ENCODE results near the gene EFCAB14.
"Not testable (repeated sequence)": the region's sequence is repeated elsewhere in the genome, so short reads cannot be mapped to it uniquely, and the experiment has no call there.

The EFCAB14 gene

DNA sequence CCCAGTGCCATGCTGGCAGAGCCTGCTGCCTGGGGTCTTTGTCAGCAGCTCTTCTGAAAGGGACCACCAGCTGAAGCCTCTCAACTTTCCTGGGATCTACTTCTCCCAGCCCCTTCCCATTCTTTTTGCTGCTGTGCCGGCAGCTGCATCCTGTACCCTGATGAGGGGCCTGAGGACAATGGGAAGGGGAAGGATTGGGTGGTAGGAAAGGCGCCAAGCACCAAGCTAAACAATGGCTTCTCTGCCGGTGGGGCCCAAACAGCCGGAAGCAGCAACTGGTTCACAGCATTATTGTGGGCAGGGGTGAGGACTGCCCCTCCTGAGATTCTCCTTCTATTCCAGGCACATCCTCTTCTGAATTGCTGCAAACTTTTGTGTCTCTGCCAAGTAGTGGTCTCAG is 5.0 kb upstream of the EFCAB14 start:
- DNase-seq (ENCODE audit: low read depth in 2 of 2), result no peak

DNA sequence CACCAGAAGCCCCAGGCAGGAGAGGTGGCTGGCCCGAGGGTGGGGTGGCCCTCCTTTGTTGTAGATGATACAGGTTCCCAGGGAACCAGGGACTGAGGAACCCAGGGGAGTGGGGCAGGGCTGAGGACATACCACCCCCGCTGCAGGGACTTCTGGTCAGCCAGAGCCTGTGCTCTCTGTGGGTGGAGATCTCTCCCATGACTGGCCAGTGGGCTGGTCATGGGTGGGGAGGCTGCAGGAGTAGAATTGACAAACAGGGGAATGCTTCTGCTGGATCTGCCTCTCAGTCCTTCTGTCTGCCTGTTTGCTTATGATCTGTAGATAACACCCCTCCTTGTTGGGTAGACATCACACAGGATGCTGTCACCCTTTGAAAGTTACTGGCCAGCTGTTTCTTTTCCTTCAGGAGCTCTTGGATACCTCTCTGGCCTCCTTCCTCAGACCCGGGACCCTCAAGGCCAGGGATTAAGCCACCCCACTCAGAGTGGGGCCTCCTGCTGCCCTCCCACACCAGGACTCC is 2.8 kb upstream of the EFCAB14 start:
- no peak for DNase-seq (ENCODE audit: low read depth in 2 of 2)

DNA sequence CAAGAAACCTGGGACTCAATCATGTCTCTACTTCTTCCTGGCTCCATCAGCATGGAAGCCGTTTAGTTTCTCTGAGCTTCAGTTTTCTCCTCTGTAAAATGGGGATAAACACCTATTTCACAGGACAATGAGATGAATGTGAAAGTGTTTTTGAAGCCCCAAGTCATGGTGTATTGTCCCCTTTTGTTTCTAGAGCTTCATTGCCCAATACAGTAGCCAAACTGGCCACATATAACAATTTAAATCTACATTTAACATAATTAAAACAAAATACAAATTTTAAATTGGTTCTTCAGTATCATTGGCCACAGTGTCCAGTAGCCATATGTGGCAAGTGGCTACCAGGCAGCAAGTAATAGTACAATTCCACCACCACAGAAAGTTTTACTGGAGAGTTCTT is 2.3 kb upstream of the EFCAB14 start:
- no peak for DNase-seq (ENCODE audit: low read depth in 2 of 2)

DNA sequence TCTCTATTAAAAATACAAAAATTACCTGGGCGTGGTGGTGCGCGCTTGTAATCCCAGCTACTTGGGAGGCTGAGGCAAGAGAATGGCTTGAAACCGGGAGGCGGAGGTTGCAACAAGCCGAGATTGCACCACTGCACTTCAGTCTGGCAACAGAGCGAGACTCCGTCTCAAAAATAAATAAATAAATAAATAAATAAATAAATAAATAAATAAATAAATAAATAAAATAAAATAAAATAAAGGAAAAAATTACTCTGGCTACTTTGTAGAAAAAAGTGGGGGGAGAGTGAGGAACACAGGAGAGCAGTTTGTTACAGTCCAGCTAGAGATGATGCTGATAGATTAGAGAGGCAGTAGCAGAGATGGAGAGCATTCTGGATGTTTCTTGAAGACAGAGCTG is 1.4 kb upstream of the EFCAB14 start:
- not testable (repeated sequence) for DNase-seq (ENCODE audit: low read depth in 2 of 2)

DNA sequence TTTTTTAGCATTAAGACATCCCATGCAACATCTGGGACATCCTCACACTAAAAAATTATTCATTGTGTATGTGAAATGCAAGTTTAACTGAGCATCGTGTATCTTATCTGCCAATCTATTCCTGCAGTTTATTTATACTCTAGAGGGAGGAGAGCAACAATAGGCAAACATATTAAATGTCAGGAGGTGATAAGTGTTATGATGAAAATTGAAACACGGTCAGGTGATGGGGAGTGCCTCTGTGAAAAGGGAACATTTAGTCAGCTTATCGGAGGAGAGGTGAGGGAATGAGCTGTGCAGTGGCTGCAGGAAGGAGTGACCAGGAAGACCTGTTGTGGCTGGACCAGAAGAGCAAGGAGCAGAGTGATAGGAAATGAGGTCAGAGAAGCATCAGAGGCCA is 775 bp upstream of the EFCAB14 start:
- DNase-seq (ENCODE audit: low read depth in 2 of 2), result no peak

DNA sequence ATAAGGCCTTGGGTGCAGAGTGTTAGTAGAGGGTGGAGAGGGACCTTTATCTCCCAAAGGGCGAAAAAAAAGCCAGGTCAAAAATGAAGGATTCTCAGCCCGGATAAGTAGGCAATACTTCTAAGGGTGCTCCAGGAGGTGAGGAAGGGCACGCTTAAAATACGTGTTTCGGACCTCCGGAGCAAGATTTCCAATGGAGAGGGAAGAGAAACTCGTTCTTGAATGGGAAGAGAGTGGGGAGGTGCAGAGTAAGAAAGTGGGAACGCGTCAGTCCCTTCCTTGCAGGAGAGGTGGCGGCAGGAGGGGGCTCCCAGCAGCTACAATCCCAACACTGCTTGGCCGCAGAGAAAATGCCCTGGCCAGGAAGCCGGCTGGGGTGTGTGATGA is 581 bp downstream of the EFCAB14 start:
- DNase-seq (ENCODE audit: low read depth in 2 of 2), result no peak

DNA sequence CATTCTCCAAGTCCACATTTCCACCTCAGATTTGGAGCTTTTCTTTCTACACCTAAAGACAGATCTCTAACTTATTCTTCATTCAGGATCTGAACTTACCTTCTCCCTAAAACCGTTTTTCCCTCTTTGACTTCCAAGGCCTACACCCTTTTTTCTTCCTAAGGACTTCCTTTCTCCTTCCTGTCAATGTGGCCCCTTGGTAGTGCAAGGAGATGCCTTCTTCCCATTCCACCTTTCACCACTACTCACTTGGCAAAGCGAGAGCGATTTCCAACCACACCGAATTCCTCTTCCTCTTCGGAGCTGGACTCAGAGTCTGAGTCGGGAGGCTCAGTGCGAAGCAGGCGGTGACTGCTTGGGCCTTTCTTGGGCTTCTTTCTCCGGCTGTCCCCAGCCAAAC is 1.3 kb downstream of the EFCAB14 start:
- no peak for DNase-seq (ENCODE audit: low read depth in 2 of 2)

DNA sequence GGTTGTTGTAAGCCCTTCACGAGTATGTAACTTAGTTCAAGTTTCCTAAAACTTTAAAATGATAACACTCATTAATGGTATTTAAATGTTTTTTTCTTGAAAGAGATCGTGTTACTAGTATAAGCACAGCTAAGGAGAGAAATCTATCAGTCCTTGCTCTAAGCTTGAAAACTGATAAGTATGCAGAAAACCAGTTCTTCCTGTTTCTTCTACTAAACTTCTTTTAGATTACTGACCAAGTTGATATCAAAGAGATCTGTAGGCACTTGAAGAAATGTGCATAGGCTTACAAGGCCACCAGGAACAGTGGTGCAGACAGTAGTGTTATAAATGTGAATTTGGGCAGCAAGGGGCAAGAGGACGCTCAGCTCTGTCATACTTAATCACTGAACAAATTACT is 3.9 kb downstream of the EFCAB14 start:
- no peak for DNase-seq (ENCODE audit: low read depth in 2 of 2)

DNA sequence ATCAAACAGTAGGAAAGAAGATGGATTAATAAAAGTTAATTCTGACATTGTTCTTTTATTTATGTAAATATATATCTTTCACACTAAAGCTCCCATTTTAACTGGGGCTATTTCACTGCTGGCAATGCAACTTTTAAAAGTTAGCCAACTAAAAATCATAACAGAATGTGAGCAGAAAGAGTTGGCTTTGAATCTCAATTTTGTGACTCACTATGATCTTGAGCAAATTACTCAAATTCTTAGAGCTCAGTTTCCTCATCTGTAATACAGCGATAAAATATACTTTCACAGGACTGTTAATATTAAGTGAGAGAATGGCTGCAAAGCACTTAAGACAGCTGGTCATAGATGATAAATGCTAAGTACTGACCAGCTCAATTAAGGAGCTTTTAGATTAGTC is 10.8 kb downstream of the EFCAB14 start:
- DNase-seq (ENCODE audit: low read depth in 2 of 2), result no peak

DNA sequence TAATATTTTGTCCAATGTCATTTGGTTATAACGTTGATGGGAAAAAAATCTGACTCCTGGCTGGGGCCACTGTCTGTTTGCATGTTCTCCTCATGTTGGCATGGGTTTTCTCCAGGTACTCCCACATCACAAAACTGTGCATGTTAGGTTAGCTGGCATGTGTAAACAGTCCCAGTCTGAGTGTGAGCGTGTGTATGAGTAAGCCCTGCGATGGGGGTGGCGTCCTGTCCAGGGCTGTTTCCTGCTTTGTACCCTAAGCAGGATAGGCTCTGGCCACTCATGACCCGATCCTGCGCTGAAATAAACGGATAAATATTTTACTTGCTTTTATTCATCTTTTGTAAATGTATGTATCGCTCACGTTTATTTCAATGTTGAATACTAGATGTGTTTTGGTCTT is 13.5 kb downstream of the EFCAB14 start:
- DNase-seq (ENCODE audit: low read depth in 2 of 2), result no peak

DNA sequence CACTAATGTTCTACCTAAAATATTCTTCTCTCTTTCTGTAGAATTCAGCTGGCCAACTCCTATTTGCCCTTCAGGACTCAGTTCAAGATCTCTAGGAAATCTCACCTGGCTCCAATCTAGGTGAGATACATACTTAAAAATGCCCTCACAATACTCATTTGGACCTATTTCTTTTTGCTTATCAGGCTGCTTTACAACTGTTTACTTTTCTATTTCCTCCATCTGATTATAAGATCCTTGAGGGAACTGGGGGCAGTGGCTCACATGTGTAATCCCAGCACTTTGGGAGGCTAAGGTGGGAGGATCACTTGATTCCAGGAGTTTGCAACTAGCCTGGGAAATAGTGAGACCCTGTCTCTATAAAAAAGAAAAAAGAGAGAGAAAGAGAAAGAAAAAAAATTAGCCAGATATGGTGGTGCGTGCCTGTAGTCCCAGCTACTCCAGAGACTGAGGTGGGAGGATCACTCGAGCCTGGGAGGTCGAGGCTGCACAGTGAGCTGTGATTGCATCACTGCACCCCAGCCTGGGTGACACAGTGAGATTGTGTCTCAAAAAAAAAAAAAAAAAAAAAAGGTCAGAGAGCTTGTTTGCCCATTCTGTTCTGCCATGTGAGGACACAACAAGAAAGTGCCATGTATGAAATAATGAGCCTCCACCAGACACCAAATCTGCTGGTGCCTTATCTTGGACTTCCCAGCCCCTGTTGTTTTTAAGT is 14.8 kb downstream of the EFCAB14 start:
- no peak for DNase-seq (ENCODE audit: low read depth in 2 of 2)

DNA sequence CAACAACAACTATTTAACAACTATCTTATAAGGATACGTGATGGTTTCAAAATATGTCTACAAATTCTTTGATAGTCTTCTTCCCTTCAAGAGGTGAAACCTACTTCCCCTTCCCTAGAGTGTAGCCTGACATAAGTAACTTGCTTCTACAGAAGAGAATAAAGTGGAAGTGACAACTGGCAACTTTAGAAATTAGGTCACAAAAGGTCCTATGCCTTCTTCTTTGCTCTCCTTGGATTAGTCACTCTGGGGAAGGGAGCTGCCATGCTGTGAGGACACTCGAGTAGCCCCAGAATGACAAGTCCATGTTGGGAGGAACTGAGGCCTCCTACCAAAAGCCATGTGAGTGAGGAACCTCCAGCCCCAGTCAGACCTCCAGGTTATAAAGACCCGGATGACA is 19.2 kb downstream of the EFCAB14 start:
- no peak for DNase-seq (ENCODE audit: low read depth in 2 of 2)

DNA sequence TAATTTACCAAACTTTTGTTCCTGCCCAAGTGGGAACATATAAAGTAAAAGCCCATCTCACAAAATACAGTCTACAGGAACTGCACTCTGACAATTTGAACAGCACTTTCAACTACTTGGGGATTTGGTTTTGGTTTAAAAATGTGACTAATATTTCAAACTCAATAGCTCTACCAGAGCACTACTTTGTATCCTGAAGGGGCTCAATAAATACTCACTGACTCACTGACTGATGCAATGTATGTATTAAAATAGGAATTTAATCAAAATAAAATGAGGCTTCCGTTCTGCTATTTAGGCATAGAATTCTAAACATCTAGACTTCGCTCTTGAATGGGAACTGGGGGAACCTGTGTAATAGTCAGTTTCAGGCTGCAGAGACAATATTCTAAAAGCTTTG is 21.9 kb downstream of the EFCAB14 start:
- DNase-seq (ENCODE audit: low read depth in 2 of 2), result no peak

DNA sequence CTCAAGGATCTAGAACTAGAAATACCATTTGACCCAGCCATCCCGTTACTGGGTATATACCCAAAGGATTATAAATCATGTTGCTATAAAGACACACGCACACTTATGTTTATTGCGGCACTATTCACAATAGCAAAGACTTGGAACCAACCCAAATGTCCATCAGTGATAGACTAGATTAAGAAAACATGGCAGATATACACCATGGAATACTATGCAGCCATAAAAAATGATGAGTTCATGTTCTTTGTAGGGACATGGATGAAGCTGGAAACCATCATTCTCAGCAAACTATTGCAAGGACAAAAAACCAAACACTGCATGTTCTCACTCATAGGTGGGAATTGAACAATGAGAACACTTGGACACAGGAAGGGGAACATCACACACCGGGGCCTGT is 24.2 kb downstream of the EFCAB14 start:
- not testable (repeated sequence) for DNase-seq (ENCODE audit: low read depth in 2 of 2)

DNA sequence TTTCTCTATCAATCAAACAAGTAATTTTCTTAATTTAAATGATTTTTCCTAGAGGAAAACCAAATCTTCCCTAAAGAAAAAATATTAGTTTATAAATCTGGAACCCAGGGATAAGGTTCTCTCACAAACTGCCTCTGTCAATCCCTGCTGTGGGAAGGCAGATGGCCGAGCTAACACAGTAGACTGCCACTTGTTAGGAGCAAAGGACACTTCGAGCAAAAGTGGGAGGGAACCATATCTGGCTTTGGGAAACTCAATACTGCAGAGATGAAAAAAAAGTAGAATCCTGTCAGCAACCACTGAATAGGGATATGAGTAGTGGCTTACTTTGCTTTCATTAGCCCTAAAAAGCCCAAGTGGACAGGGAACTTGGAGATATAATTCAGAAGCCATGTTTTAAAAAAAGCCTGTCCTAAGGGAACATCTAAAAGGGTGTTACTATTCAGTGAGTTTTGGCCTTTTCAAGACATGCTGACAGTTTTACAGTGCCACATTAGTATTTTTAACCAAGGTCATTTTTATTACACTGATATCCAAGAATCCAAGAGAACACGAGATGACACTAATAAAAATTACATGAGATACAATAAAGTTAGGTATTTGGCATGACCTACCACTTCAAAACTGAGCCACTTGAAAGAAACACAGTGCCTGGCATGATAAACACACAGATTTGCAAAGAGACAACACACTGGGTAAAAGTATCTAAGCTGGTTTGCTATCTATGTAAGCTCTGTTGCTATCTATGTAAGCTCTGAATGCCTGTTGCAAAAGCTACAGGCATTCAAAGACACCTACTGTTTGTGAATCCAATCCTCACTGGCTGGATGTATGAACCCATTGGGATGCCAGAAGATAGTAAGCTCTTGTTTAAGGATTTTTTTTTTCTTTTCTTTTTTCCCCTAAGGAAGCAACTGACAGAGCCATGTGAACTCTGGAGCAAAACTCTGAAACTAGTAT is 25.8 kb downstream of the EFCAB14 start:
- DNase-seq (ENCODE audit: low read depth in 2 of 2), result no peak

DNA sequence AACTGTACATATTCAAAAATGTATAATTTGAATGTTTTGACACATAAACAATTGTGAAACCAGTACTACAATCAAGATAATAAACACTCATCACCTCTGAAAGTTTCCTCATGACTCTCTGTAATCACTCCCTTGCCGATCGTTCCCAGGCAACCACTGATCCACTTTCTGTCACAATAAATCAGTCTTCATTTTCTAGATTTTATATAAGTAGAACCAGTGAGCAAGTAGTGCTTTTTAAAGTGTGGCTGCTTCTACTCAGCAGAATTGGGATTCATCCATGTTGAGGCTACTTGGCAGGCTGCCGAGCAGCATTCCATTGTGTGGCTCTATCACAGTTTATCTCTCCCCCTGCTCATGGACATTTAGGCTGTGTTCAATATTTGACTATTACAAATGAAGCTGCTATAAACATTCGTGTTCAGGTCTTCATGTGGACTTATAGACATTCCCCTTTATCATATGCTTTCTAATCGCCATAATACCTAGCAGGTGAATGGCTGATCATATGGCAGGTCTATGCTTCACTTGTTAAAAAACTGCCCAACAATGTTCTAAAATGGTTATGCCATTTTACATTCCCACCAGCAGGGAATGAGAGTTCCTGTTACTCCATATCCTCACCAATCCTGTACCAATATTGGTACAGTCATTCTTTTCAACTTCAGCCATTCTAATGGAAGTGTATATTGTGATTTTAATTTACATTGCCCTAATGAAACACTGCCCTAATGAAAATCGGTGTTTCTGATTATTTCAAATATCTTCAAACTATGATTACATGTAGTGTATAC is 26.7 kb downstream of the EFCAB14 start:
- no peak for DNase-seq (ENCODE audit: low read depth in 2 of 2)

DNA sequence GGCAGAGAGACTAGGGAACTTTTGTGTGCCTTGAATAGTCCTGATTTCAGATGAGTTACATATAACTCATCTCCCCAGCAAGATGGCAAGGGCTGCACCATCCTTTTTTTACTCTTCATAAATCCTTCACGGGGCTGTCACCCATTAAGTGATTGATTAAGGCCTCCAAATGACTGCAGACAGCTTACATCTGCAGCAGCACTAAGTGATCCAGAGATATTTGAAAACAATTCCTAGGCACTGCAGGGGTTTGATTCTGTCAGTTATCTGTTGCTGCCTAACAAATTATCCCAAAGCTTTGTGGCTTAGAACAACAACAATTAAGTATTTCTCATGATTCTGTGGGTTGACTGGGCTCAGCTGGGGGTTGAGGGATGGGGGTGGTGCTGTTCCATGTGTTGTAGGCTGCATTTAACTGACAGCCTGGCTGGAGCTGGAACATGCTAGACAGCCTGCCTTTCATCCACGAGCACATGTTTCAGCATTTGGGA is 27.9 kb downstream of the EFCAB14 start:
- no peak for DNase-seq (ENCODE audit: low read depth in 2 of 2)

DNA sequence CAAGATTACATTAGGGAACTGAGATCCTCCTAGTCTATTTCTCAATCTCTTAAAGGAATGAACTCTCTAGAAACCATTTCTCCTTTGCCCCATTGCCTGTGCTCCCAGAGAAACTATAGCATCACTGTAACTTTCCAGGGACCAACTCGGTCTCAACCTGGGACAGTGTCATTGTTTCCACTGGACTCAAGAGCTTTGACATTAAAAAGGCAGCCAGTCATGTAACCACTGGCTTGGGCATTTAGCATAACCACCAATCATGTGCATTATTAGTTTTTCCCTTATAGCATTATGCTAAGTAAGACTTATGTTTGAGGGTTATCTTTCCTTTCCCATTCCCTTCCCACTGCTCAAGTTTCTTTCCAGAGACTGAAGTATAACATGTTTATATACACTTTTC is 29.0 kb downstream of the EFCAB14 start:
- DNase-seq (ENCODE audit: low read depth in 2 of 2), result no peak

DNA sequence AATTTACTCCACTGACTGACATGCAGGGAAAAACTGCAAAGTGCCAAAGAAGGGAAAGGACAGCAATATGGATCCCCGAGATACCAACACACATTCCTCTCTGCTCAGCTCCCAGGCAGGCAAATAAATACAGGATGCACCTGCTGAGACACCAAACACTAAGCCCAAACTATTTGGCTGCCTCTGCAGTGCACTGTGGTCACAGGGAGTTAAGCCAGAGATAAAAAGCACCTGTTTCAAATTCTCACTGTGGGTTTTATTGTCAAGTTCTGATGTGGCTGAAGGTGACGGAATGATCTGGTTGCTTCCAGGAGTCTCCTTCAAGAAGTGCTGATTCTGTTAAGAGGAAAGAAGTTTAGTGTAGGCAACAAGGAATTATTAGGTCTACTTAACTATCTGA is 29.6 kb downstream of the EFCAB14 start:
- DNase-seq (ENCODE audit: low read depth in 2 of 2), result no peak

DNA sequence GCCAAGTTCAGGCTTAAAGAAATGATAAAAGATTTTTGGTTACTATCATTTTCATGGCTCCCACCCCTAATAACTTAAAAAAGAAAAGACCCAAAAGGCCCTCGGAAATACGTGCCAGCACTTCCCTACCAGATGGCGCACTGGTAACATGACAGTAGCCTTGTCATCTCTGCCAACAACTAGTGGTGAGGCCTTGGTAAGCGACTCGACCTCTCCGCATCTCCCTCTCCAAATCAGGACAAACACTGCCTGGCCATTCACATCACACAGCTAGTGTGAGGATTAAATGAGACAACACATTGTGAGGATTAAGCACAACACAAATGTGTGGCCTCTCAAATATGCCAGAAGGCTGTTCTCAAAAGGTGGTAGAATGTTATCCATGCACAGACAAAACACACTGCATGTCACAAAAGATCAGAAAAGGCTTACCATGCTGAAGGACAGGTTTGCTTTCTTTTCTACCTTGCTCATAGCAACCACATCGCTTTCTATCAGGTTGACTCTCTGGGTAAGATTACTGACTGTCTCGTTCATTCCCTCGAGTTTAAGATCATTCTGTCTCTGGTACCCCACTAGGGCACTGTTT is 30.9 kb downstream of the EFCAB14 start:
- no peak for DNase-seq (ENCODE audit: low read depth in 2 of 2)

DNA sequence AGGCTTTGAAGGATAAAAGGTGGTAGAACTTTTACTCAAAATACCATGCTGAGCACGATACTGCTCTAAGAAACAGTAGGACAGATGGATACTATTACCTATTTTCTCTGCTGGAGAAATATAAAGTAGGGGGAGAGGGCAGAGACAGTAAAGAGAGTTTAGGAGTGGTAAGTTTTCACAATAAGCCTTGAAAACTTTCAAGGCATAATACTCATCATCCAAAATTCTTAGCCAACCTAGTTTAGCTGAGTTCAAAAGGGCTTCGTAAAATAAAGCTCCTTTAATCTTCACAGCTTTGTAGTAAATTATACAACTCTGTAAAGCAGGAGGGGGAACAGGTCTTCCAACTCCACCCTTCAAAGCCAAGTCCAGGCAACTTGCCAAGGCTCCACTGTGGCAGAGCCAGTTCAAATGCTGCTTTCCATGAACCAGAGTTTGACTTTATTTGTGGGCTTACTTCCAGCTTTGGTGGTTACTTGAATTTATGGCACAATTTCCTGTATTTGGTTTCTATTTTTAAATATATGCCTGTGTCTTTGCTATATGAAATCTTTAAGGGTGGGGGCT is 31.7 kb downstream of the EFCAB14 start:
- no peak for DNase-seq (ENCODE audit: low read depth in 2 of 2)

Measured in stimulated activated CD8-positive, alpha-beta memory T cell treated with anti-CD3 and anti-CD28 coated beads, Interleukin-15, amount 100 ng/mL, for 4 hours (primary cell).